ENCODE measurements around the gene MACROD2.

DNA sequence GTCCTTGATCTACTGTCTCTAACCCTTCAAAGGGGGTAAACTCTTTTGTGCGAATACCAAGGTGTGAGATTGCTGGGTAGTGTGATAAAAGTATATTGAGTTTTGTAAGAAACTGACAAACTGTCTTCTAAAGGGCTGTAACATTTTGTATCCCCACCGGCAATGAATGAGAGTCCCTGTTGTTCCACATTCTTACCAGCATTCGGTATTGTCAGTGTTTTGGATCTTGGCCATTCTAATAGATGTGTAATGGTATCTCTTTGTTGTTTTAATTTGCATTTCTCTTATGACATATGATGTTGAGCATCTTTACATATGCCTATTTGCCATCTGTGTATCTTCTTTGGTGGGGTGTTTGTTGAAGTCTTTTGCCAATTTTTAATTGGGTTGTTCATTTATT lies 1487.2 kb downstream of the MACROD2 start:
- TF ChIP-seq, protein P1, sequence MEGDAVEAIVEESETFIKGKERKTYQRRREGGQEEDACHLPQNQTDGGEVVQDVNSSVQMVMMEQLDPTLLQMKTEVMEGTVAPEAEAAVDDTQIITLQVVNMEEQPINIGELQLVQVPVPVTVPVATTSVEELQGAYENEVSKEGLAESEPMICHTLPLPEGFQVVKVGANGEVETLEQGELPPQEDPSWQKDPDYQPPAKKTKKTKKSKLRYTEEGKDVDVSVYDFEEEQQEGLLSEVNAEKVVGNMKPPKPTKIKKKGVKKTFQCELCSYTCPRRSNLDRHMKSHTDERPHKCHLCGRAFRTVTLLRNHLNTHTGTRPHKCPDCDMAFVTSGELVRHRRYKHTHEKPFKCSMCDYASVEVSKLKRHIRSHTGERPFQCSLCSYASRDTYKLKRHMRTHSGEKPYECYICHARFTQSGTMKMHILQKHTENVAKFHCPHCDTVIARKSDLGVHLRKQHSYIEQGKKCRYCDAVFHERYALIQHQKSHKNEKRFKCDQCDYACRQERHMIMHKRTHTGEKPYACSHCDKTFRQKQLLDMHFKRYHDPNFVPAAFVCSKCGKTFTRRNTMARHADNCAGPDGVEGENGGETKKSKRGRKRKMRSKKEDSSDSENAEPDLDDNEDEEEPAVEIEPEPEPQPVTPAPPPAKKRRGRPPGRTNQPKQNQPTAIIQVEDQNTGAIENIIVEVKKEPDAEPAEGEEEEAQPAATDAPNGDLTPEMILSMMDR (IDR thresholded peaks at IDR 0.05; ENCODE audit: low read depth, low read length, missing input control): no peak
- TF ChIP-seq TAF1 (conservative IDR thresholded peaks at IDR 0.05) (no peak), JUND (IDR thresholded peaks at IDR 0.05) (no peak), GABPA (IDR thresholded peaks at IDR 0.05 in 1 of 2, conservative IDR thresholded peaks at IDR 0.05 in 1 of 2) (no peak), FOXA1 (IDR thresholded peaks at IDR 0.05) (no peak), EGR1 (IDR thresholded peaks at IDR 0.05; ENCODE audit: low read depth in 2 of 2) (no peak), ZBTB33 (IDR thresholded peaks at IDR 0.05) (no peak), REST (IDR thresholded peaks at IDR 0.05) (no peak), YY1 (IDR thresholded peaks at IDR 0.05) (no peak)

Data from liver (tissue), 3 donors.